SKM-1 (cell line): ENCODE data around the gene TAF4B.
"Not testable (repeated sequence)": the region's sequence is repeated elsewhere in the genome, so short reads cannot be mapped to it uniquely, and the experiment has no call there.

Experiments
- DNase-seq: peaks from one replicate; lab custom pipeline; 2025; ENCODE audit not compliant: unreplicated experiment; lab: John Stamatoyannopoulos, UW

TAF4B gene

GRCh38 chr18:26376105-26376504 is 149.9 kb downstream of the TAF4B start:
- no peak for DNase-seq

GRCh38 chr18:26378701-26379100 is 152.5 kb downstream of the TAF4B start:
- DNase-seq: no peak

- not testable (repeated sequence) for DNase-seq
Observed at GRCh38 chr18:26381555-26381954, 155.3 kb downstream of the TAF4B start.

- peak; percentile 49 for DNase-seq
Observed at GRCh38 chr18:26383454-26384270, 157.4 kb downstream of the TAF4B start.

DNA sequence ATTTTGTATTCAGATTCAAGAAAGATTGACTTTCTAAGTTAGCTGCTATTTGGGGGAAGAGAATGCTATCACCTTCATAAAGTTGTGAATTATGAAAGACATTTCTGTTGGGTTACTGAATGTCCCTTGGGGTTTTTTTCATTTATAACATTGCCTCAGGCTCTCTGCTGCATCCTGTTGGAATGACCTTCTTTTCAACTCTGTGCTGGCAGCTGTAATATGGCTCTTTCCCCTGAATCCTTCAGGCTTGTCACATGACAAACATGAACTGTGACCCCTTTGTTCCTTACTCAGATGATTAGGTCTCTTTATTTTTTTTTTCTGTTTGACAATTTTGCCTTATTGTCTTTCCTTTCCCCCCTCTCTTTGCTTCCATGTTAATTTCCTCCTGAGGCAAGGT is 159.8 kb downstream of the TAF4B start:
- no peak for DNase-seq

GRCh38 chr18:26386441-26386840 is 160.2 kb downstream of the TAF4B start:
- DNase-seq: no peak

- no peak for DNase-seq
Observed at GRCh38 chr18:26394047-26394654, 167.9 kb downstream of the TAF4B start.

GRCh38 chr18:26397019-26397418 is 170.8 kb downstream of the TAF4B start:
- no peak for DNase-seq

- DNase-seq: no peak
Observed at GRCh38 chr18:26403491-26403890, 177.2 kb downstream of the TAF4B start.

DNA sequence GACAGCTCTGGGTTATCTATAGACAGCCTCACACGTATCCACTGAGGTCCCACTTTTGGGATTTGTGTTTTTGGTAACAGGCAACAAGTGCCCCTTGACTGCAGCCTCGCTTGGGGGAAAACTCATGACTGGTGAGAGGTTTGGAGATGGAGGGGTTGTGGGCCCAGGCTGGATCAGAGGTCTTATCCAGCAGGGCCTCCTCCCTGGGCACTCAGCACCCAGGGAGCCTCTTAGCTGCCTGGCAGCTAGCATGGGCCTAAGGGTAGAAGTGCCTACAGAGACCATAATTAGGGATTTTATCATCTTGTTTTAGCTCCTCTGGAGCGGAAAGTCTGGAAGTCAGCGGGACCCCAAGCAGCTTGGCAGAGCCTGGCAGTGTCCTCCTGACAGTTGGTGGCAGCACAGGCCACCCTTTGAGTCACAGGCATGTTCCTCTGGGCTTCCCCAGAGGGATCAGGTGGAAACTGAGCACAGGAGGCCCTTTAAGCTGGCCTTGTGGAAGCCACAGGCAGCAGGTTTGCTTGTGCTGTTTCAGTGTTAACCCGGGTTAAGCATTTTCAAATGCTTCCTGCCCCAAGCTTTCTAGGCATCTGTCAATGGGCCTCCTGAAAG is 179.1 kb downstream of the TAF4B start:
- DNase-seq: no peak

- no peak for DNase-seq
Observed at GRCh38 chr18:26406324-26406723, 180.1 kb downstream of the TAF4B start.

DNA sequence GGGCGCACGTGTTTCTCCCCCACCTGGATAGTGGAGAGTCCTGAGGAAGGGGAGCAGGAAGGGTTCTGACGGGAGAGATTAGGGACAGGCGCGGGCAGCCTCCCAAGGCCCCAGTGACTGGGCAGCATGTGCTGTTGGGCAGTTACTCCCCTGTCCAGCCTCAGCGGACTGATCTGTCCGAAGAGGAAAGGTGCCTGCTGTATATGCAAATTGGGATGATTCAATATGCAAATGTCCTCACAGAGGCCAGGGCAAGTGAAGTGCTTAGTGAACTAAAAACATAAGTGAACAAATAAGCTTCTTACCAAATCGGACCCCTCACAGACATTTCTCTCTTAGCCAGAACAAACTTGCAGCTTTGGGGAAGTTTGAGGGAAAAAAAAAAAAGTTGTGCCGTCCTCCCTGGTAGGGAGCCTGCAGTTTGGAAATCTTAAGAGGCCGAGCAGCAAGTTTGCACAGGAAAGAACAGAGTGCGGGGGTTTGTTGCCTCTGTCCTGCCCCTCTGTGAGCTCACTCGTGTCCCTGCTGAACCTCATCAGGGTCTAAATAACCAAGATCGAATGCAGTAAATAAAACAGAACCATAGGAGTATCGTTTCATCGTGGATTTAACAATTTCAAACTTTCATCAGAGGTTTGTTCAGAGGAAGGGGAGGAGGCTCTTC is 180.7 kb downstream of the TAF4B start:
- no peak for DNase-seq

- no peak for DNase-seq
Observed at GRCh38 chr18:26407736-26408601, 181.7 kb downstream of the TAF4B start.

GRCh38 chr18:26409091-26409490 is 182.8 kb downstream of the TAF4B start:
- no peak for DNase-seq

GRCh38 chr18:26414901-26415440 is 188.7 kb downstream of the TAF4B start:
- DNase-seq: no peak

GRCh38 chr18:26415631-26416030 is 189.4 kb downstream of the TAF4B start:
- no peak for DNase-seq

DNA sequence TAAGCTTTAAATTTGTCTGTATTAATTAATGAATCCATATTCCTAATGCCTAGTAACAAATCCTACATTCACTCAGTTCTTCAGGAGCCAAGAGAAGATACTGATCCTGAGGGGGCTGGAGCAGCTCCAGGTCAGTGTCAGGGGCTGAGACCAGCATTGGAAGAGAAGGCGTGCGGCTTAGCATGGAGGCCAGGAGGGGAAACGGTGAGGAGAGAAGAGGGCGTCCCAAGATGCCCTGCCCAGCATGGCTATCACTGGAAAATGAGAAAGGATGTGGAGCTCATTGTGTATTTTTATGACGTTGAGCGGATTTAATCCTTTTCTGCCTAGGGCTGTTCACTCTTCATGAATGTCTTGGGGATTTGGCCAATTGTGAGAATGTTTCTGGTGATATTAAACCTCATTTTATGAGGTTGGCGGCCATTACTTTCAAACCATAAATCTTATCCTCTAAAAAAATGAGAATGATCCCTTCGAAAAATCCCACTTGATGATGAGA is 190.5 kb downstream of the TAF4B start:
- no peak for DNase-seq

GRCh38 chr18:26417190-26417589 is 190.9 kb downstream of the TAF4B start:
- no peak for DNase-seq

DNA sequence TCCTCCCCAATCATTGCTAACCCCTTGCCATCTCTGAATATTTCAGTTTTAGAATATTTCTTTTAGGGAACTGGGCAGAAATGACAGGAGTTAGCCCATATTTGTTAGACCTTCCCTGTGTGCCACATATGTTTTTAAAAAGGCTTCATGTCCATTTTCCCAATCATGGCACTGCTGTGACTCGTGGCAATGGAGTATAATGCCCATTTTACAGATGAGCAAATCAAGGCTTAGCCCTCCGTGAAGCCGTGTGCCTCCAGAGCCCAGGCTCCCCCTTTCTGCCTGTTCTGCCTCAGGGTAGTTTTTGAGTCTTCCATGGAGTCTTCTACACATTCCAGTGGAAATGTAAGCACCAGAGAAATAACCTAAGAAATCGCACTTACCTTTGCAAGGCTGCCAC is 192.0 kb downstream of the TAF4B start:
- DNase-seq: no peak

- DNase-seq: no peak
Observed at GRCh38 chr18:26419746-26420145, 193.5 kb downstream of the TAF4B start.
